ENCODE results near the gene IGFLR1.
"Not testable (repeated sequence)": the region's sequence is repeated elsewhere in the genome, so short reads cannot be mapped to it uniquely, and the experiment has no call there.

The IGFLR1 gene

DNA sequence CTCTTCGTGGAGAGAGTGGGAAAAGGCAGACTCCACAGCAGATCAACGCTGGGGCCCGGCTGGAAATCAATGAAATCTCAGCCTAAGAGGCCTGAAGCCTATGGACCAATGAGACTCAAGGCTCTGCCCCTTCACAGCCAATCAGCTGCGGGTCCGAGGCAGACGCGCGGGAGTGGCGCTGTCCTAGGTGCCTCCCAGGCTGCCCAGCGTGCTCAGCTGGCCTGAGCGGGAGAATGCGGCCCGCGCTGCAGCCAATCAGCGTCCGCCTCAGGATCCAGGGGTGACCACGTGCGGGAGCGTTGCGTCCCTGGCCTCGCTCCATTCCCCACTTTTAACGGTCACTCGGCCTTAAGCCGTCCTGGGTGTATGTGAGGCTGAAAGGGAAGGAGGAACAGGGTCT is 38.0 kb downstream of the IGFLR1 start, which contains the start of gene ZBTB32:
ZBTB32 (plus strand) TSS at position 341 of the 400 bp plus-strand sequence. CDS start 10,069 bp downstream, outside the sequence.
- DNase-seq: peak; percentile 34

DNA sequence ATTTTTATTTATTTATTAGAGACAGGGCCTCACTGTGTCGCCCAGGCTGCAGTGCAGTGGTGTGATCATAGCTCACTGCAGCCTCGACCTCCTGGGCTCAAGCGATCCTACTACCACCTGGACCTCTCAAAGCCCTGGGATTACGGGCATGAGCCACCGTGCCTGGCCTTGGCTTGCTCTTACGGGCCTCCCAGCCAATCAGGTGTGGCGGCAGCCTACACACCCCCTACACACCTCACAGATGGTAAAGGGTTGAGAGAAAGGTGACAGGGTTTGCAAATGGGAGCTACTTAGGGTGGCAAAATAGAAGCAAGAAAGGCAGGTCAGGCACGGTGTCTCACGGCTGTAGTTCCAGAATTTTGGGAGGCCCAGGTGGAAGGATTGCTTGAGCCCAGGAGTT is 38.9 kb downstream of the IGFLR1 start:
- no peak for DNase-seq

DNA sequence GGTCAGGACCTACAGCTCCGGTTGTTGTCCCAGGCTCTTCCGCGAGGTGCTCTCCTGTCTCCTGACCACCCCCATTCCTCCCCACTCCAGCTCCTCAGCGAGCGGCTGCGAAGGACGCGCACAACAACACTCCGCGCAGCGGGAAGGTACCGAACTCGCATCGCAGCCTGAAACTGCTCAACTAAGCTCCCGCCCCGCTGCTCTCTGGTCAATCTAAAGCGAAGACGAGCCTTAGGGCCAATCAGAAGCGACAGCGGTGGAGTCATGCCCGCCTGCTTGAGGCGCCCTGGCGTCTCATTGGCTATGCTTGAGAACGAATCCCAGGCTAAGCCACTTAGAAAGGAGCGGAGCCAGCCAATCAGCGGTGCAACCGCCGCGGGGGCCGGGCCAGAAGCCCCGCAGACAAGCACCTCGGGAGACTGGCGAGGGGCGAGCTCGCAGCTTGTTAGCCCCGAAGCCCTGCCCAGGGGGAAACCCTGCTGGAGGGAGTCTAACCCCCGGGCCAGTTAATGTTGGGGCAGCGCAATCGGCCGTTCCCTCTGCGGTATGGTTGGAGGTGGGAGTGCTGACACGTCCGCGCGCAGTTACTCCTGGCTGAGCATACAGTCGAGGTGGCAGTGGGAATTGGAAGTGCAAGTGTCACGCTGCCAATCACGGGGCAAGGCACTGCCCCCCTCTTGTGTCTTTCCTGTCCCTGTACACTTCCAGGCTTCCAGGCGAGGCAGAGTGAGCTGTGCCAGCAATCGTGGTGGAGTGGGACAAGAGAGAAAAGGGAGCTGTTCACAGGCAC is 39.8 kb downstream of the IGFLR1 start:
- peak; percentile 99 for DNase-seq

DNA sequence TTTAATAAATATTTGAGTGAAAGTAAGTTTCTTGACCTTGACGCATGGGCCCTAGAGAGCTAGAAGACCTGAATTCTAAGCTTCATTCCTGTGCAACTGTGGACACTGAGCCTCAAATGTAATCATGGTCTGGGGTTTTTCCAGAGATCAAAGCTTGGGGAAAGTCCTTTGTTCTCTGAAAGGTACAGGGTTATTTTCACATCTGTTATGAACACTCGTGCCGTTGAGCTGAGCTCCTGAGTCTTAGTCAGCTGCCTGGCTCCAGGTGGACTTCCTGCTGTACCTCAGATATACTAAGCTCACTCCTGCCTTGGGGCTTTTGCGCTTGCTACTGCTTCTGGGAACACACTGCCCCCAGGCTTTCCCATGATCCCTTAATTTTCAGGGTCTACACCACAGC is 45.4 kb downstream of the IGFLR1 start:
- DNase-seq: peak; percentile 38

DNA sequence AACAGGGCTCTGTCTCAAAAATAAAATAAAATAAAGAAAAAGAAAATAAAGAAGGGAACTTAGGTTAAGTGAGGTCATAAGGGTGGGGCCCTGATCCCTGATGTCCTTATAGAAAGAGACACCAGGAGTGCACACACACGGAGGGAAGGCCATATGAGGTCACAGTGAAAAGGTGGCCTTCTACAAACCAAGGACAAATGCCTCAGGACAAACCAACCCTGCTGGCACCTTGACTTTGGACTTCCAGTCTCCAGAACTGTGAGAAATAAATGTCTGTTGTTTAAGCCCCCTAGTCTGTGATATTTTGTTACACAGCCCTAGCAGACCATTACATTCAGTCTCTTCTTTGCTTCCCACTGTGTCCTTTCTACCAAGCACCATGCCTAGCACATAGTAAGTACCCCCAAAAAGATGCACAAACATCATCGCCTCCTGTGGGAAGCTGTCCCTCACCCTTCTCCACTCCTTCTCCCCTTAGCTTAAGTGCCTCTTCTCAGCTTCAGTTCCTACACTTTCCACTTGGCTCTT is 46.3 kb downstream of the IGFLR1 start:
- no peak for DNase-seq

DNA sequence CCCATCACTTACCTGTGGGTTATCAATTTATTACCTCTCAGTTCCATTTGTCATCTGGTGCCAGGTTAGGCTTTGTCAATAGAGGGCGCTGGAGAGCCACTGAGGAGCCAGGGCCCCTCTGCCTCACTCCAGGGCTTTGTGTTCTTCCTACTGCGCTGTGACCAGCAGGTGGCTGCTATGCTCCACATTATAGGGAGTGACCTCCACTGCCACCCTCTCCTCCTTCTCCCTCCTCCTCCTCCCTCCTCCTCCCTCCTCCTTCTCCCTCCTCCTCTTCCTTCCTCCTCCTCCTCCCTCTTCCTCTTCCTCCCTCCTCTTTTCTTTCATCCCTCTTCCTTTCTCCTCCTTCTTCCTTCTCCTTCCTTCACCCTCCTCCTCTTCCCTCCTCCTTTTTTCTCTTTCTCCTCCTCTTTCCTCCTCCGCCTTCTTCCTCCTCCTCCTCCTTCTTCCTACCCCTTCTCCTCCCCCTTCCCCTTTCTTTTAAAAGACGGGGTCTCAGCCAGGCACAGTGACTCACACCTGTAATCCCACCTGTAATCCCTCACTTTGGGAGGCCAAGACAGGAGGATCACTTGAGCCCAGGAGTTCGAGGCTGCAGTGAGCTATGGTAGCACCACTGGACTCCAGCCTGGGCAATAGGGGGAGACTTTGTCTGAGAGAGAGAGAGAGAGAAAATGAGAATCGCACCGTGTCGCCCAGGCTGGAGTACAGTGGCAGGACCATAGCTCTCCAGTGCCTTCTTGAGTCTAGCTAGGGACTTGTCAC is 48.2 kb downstream of the IGFLR1 start:
- peak; percentile 96 for DNase-seq

DNA sequence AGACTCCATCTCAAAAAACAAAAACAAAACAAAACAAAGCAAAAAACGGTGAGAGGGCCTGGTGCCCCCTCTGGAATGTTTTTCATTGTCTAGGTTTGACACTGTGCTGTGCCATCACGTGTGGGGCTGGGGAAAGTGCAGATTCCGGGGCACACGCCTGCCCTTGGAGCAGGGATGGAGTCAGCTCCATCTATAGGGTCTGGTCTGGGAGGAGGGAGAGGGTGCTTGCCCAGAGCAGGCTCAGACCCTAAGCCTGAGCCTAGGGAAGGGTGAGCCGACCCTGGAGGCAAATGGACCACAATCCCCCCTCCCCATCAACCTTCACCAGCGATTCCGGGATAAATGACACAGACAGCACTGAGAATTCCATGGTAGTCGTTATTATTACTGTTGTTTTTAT is 48.8 kb downstream of the IGFLR1 start:
- no peak for DNase-seq

DNA sequence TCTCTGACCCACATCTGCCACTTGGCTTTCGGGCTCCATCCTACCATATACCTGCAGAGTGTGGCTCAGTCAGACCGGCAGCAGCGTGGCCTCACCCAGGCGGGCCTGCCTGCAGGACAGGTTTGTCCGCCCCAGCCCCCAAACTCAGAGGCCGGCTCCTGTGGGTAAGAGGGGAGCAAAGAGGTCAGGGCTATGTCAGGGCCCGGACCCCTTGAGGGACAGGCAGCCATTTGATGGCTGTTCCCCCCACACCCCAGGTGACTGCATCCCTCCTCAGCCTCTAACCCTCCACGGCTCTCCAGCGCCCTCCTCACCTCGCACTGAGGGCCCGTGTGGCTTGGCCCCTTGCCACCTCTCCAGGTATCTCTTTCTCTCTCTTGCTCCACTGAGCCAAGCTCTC is 50.2 kb downstream of the IGFLR1 start:
- DNase-seq: no peak

DNA sequence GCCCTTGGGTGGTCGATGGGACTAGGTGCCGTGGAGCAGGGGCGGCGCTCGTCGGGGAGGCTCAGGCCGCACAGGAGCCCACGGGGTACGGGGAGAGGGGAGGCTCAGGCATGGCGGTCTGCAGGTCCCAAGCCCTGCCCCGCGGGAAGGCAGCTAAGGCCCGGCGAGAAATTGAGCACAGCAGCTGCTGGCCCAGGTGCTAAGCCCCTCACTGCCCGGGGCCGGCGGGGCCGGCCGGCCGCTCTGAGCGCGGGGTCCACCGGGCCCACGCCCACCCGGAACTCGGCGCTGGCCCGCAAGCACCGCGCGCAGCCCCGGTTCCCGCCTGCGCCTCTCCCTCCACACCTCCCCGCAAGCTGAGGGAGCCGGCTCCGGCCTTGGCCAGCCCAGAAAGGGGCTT is 51.1 kb downstream of the IGFLR1 start:
- not testable (repeated sequence) for DNase-seq

DNA sequence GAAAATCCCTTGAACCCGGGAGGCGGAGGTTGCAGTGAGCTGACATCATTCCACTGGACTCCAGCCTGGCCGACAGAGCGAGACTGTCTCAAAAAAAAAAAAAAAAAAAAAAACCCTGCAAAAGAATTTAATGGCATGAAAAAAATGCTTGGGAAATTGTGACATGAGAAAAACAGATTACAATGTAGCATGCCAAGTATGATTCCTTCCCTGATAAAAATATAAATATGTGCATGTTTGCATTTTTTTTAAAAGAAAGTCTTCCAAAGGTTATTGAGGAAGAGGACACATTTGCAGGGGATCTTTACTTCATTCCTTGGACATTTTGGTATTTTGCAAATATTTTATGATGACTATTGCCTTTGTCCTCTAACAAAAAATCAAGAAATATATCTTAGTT is 52.4 kb downstream of the IGFLR1 start:
- DNase-seq: no peak
